SK-N-SH (cell line): ENCODE results near the gene TRAF2. TPM values are rescaled to one million over a fixed set of nuclear protein-coding genes. Genes with fewer than 3 reads are reported as not detected.

Source experiments
- CTCF ChIA-PET: fragments of 300-600, 350-600 bp; formaldehyde crosslinking; extraction: SDS; loops from one replicate; lab custom pipeline; 2021; lab: Yijun Ruan, JAX
- POLR2A ChIA-PET: fragments of 350-600 bp; sonication (Branson Sonifier 250); formaldehyde crosslinking; extraction: SDS; loops from one replicate; lab custom pipeline; 2020; ENCODE audit warnings: antibody characterized with exemption, inconsistent platforms; lab: Yijun Ruan, JAX
- DNase-seq: peaks from one replicate; pipeline ENCODE4 v3.0.0; 2012
- H2AFZ ChIP-seq: fragments of 200-600 bp; sonication (generic); 2 replicates; pipeline ENCODE4 v1.8.1; 2016; ENCODE audit warnings: antibody characterized with exemption, mild to moderate bottlenecking, low read depth
- H3F3A ChIP-seq: fragments of 200-600 bp; sonication (generic); replicated peaks from 2 replicates; pipeline ENCODE3; 2016; ENCODE audit warnings: antibody characterized with exemption, mild to moderate bottlenecking; ENCODE audit not compliant: insufficient read depth
- H3K27ac ChIP-seq, 2 experiments: fragments of 200-500 bp in 1 of 2; fragments of 200-600 bp in 1 of 2; sonication (Bioruptor generic) in 1 of 2; sonication (generic), shearing (Covaris generic) in 1 of 2; 2 replicates each; pipeline versions ENCODE4 v1.5.1 to v1.6.1; 2014 to 2016; ENCODE audit warnings: low read depth in 2 of 2, inconsistent platforms in 1 of 2, low read length in 1 of 2, mild to moderate bottlenecking in 1 of 2, mixed read lengths in 1 of 2
- H3K27me3 ChIP-seq: fragments of 200-600 bp; sonication (generic), shearing (Covaris generic); 2 replicates; pipeline ENCODE4 v1.6.1; 2016; ENCODE audit warnings: mixed run types; ENCODE audit not compliant: insufficient read depth
- H3K36me3 ChIP-seq, 2 experiments: fragments of 200-500 bp in 1 of 2; fragments of 200-600 bp in 1 of 2; sonication (Bioruptor generic) in 1 of 2; sonication (generic) in 1 of 2; replicated peaks in 1 of 2; 2 replicates each; pipeline versions ENCODE3 to v1.5.1; 2014 to 2016; ENCODE audit warnings: low read length in 1 of 2, mild to moderate bottlenecking in 1 of 2; ENCODE audit not compliant: insufficient read depth in 2 of 2, control insufficient read depth in 1 of 2
- H3K4me1 ChIP-seq, 2 experiments: fragments of 200-500 bp in 1 of 2; fragments of 200-600 bp in 1 of 2; sonication (Bioruptor generic) in 1 of 2; sonication (generic), shearing (Covaris generic) in 1 of 2; 2 replicates each; pipeline versions ENCODE4 v1.5.1 to v1.6.1; 2014 to 2016; ENCODE audit warnings: low read depth in 1 of 2, low read length in 1 of 2, mixed run types in 1 of 2; ENCODE audit not compliant: insufficient read depth in 2 of 2, control insufficient read depth in 1 of 2
- H3K4me2 ChIP-seq: fragments of 200-600 bp; sonication (generic), shearing (Covaris generic); 2 replicates; pipeline ENCODE4 v1.6.1; 2017; ENCODE audit warnings: mixed run types
- H3K4me3 ChIP-seq, 2 experiments: fragments of 200-500 bp in 1 of 2; fragments of 200-600 bp in 1 of 2; sonication (Bioruptor generic) in 1 of 2; sonication (generic), shearing (Covaris generic) in 1 of 2; 2 replicates each; pipeline versions ENCODE4 v1.5.1 to v1.8.1; 2014 to 2016; ENCODE audit warnings: low read depth in 2 of 2, inconsistent platforms in 1 of 2, low read length in 1 of 2, mild to moderate bottlenecking in 1 of 2, mixed read lengths in 1 of 2, moderate library complexity in 1 of 2
- H3K79me2 ChIP-seq: fragments of 200-600 bp; sonication (generic); 2 replicates; pipeline ENCODE4 v1.8.1; 2017; ENCODE audit warnings: mild to moderate bottlenecking; ENCODE audit not compliant: insufficient read depth
- H3K9ac ChIP-seq: fragments of 200-600 bp; sonication (generic); 2 replicates; pipeline ENCODE4 v1.6.1; 2017; ENCODE audit warnings: mixed run types
- H3K9me2 ChIP-seq: fragments of 200-600 bp; sonication (generic); 2 replicates; pipeline ENCODE4 v1.6.1; 2017; ENCODE audit warnings: mixed run types
- H3K9me3 ChIP-seq: fragments of 200-600 bp; sonication (generic); 2 replicates; pipeline ENCODE4 v1.6.1; 2017; ENCODE audit warnings: mixed run types, mild to moderate bottlenecking, moderate library complexity
- H4K20me1 ChIP-seq: fragments of 200-600 bp; sonication (generic); 2 replicates; pipeline ENCODE4 v1.6.1; 2017; ENCODE audit warnings: mild to moderate bottlenecking, mixed run types; ENCODE audit not compliant: insufficient read depth
- ELF1 ChIP-seq: IDR thresholded peaks from 2 replicates; pipeline ENCODE4 v1.4.0; 2012
- EZH2phosphoT487 ChIP-seq: fragments of 200-600 bp; sonication (generic); IDR thresholded peaks from 2 replicates; pipeline ENCODE4 v1.6.1; 2017; ENCODE audit warnings: low read depth, mixed run types, mild to moderate bottlenecking, antibody characterized with exemption, moderate library complexity, borderline replicate concordance
- FOXJ3 ChIP-seq: sonication (generic); formaldehyde crosslinking; IDR thresholded peaks from 2 replicates; pipeline ENCODE4 v1.5.1; 2020; ENCODE audit warnings: mild to moderate bottlenecking, missing genetic modification reagents
- MEF2A ChIP-seq: IDR thresholded peaks from 2 replicates; pipeline ENCODE4 v1.4.0; 2012; ENCODE audit warnings: low read depth, borderline replicate concordance
- MXI1 ChIP-seq: IDR thresholded peaks from 2 replicates; pipeline ENCODE4 v1.6.1; 2012; ENCODE audit warnings: mild to moderate bottlenecking, low read depth, low read length, improper control_type of control experiment
- NFIC ChIP-seq: IDR thresholded peaks from 2 replicates; pipeline ENCODE4 v1.4.0; 2012; ENCODE audit warnings: borderline replicate concordance
- NRF1 ChIP-seq: IDR thresholded peaks from 2 replicates; pipeline ENCODE4 v1.6.1; 2012; ENCODE audit warnings: low read depth, mild to moderate bottlenecking, low read length
- POLR2AphosphoS5 ChIP-seq: IDR thresholded peaks from 2 replicates; pipeline ENCODE4 v1.6.1; 2012; ENCODE audit warnings: low read depth, low read length
- REST ChIP-seq: IDR thresholded peaks from 2 replicates; pipeline ENCODE4 v1.6.1; 2012; ENCODE audit warnings: mild to moderate bottlenecking, low read depth, low read length, moderate library complexity
- RFX5 ChIP-seq: IDR thresholded peaks from 2 replicates; pipeline ENCODE4 v1.6.1; 2012; ENCODE audit warnings: mild to moderate bottlenecking, improper control_type of control experiment, low read length
- SIN3A ChIP-seq: IDR thresholded peaks from 2 replicates; pipeline ENCODE4 v1.6.1; 2012; ENCODE audit warnings: low read depth, mild to moderate bottlenecking, low read length, moderate library complexity, borderline replicate concordance
- SMC3 ChIP-seq: IDR thresholded peaks from 2 replicates; pipeline ENCODE4 v1.6.1; 2012; ENCODE audit warnings: low read depth, low read length, improper control_type of control experiment
- TAF1 ChIP-seq: IDR thresholded peaks from 2 replicates; pipeline ENCODE4 v1.6.1; 2012; ENCODE audit warnings: low read depth, mild to moderate bottlenecking, low read length, moderate library complexity, borderline replicate concordance
- TCF12 ChIP-seq: IDR thresholded peaks from 2 replicates; pipeline ENCODE4 v1.4.0; 2012
- YY1 ChIP-seq: IDR thresholded peaks from 2 replicates; pipeline ENCODE4 v1.4.0; 2012; ENCODE audit warnings: low read depth, mild to moderate bottlenecking
- WGBS: methylation state at CpG from one replicate; pipeline ENCODE4 v1.1.6; 2017; ENCODE audit warnings: low lambda C conversion rate; 5-methylcytosine and 5-hydroxymethylcytosine counted together
- polyA plus RNA-seq, 3 experiments: library from polyadenylated mRNA; depleted of rRNA; stranded (reverse); fragments of >200 nt; gene quantifications; 2 replicates each; pipeline ENCODE4 v1.2.3, GENCODE V29; 2012
- TF ChIP-seq, protein P1 (sequence below): IDR thresholded peaks from 2 replicates; pipeline ENCODE4 v1.4.0; 2012; ENCODE audit warnings: low read depth, borderline replicate concordance
- TF ChIP-seq, protein P2 (sequence below): fragments of 150-350 bp; IDR thresholded peaks from 2 replicates; pipeline ENCODE4 v1.6.1; 2016; ENCODE audit warnings: mild to moderate bottlenecking, low read depth, low read length
- TF ChIP-seq, protein P3 (sequence below): fragments of 150-350 bp; IDR thresholded peaks from 2 replicates; pipeline ENCODE4 v1.6.1; 2017; ENCODE audit warnings: antibody characterized with exemption, low read length, low read depth, borderline replicate concordance
- TF ChIP-seq, protein P4 (sequence below): fragments of 200-600 bp; sonication (generic); IDR thresholded peaks from 2 replicates; pipeline ENCODE4 v1.6.1; 2017; ENCODE audit warnings: antibody characterized with exemption, mild to moderate bottlenecking, moderate library complexity
- TF ChIP-seq, protein P5 (sequence below): IDR thresholded peaks from 2 replicates; pipeline ENCODE4 v1.4.0; 2012; ENCODE audit warnings: low read depth

The TRAF2 gene
- polyA plus RNA-seq, 1 of the 3 experiments (the other 2 are of a cell fraction): 15.4 TPM

DNA sequence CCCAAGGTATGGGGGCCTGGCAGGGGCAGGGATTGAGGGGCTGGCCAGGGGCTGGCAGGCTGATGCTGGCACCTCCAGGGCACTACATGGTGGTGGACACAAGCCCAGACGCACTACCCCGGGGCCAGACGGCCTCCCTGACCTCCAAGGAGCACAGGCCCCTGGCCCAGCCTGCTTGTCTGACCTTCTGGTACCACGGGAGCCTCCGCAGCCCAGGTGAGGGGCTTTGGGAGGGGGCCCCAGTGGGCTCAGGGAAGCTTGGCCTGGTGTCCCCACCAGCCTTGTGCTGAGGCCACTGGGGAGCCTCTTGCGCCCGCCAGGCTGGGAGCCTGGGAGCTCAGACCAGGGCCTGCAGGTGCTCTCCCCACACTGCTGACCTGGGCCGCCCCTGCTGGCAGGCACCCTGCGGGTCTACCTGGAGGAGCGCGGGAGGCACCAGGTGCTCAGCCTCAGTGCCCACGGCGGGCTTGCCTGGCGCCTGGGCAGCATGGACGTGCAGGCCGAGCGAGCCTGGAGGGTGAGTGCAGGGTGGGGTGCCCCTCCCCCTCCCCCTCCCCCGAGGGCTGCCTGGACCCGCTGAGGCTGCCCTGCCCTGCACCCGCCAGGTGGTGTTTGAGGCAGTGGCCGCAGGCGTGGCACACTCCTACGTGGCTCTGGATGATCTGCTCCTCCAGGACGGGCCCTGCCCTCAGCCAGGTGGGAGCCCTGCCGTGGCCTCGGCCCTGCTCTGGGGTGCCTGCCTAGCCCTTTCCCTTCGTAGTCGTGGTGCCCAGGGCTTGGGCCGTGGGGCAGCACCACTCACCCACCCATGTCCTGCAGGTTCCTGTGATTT lies 28.5 kb upstream of the TRAF2 start:
- CTCF ChIA-PET: interaction anchor here (1.1 kb wide), 1 partner anchor 13 kb away, joined by 7 read pairs; no protein-coding TSS in a partner anchor

More for the DNA sequence above, 28.5 kb upstream of the TRAF2 start:
- no peak overlapping the region for H3K4me3 ChIP-seq
- no peak overlapping the region for H2AFZ ChIP-seq
- POLR2A ChIA-PET: no interaction called here
- 100% methylated on average over 3 of the region's 29 CpGs for WGBS
- no peaks in the 10 kb centered on the region for H3F3A ChIP-seq
- no peaks in the 10 kb centered on the region for H3K27me3 ChIP-seq
- H3K9me2 ChIP-seq: no peaks in the 10 kb centered on the region
- H3K4me2 ChIP-seq: no peak overlapping the region
- H3K27ac ChIP-seq: no peak overlapping the region; a peak in 1 of 4 replicates
- H3K9ac ChIP-seq: no peak overlapping the region
- no peak for DNase-seq
- TF ChIP-seq, protein P1, sequence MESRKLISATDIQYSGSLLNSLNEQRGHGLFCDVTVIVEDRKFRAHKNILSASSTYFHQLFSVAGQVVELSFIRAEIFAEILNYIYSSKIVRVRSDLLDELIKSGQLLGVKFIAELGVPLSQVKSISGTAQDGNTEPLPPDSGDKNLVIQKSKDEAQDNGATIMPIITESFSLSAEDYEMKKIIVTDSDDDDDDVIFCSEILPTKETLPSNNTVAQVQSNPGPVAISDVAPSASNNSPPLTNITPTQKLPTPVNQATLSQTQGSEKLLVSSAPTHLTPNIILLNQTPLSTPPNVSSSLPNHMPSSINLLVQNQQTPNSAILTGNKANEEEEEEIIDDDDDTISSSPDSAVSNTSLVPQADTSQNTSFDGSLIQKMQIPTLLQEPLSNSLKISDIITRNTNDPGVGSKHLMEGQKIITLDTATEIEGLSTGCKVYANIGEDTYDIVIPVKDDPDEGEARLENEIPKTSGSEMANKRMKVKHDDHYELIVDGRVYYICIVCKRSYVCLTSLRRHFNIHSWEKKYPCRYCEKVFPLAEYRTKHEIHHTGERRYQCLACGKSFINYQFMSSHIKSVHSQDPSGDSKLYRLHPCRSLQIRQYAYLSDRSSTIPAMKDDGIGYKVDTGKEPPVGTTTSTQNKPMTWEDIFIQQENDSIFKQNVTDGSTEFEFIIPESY: no peak
- no peak for TF ChIP-seq TAF1
- no peak for TF ChIP-seq YY1
- TF ChIP-seq ELF1: no peak
- no peak for TF ChIP-seq POLR2AphosphoS5
- no peak for TF ChIP-seq REST
- no peak for TF ChIP-seq TCF12
- no peak for TF ChIP-seq MXI1
- TF ChIP-seq RFX5: no peak
- TF ChIP-seq, protein P2, sequence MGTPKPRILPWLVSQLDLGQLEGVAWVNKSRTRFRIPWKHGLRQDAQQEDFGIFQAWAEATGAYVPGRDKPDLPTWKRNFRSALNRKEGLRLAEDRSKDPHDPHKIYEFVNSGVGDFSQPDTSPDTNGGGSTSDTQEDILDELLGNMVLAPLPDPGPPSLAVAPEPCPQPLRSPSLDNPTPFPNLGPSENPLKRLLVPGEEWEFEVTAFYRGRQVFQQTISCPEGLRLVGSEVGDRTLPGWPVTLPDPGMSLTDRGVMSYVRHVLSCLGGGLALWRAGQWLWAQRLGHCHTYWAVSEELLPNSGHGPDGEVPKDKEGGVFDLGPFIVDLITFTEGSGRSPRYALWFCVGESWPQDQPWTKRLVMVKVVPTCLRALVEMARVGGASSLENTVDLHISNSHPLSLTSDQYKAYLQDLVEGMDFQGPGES: no peak
- TF ChIP-seq SMC3: no peak
- TF ChIP-seq, protein P3, sequence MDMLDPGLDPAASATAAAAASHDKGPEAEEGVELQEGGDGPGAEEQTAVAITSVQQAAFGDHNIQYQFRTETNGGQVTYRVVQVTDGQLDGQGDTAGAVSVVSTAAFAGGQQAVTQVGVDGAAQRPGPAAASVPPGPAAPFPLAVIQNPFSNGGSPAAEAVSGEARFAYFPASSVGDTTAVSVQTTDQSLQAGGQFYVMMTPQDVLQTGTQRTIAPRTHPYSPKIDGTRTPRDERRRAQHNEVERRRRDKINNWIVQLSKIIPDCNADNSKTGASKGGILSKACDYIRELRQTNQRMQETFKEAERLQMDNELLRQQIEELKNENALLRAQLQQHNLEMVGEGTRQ: no peak
- no peak for TF ChIP-seq EZH2phosphoT487
- no peak for TF ChIP-seq FOXJ3 (CRISPR knock-in tag)
- TF ChIP-seq MEF2A: no peak
- TF ChIP-seq, protein P4, sequence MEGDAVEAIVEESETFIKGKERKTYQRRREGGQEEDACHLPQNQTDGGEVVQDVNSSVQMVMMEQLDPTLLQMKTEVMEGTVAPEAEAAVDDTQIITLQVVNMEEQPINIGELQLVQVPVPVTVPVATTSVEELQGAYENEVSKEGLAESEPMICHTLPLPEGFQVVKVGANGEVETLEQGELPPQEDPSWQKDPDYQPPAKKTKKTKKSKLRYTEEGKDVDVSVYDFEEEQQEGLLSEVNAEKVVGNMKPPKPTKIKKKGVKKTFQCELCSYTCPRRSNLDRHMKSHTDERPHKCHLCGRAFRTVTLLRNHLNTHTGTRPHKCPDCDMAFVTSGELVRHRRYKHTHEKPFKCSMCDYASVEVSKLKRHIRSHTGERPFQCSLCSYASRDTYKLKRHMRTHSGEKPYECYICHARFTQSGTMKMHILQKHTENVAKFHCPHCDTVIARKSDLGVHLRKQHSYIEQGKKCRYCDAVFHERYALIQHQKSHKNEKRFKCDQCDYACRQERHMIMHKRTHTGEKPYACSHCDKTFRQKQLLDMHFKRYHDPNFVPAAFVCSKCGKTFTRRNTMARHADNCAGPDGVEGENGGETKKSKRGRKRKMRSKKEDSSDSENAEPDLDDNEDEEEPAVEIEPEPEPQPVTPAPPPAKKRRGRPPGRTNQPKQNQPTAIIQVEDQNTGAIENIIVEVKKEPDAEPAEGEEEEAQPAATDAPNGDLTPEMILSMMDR: no peak
- no peak for TF ChIP-seq NRF1
- no peak for TF ChIP-seq NFIC
- TF ChIP-seq, protein P5, sequence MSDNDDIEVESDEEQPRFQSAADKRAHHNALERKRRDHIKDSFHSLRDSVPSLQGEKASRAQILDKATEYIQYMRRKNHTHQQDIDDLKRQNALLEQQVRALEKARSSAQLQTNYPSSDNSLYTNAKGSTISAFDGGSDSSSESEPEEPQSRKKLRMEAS: no peak
- TF ChIP-seq SIN3A: no peak
- H4K20me1 ChIP-seq: no peaks in the 10 kb centered on the region
- no peaks in the 10 kb centered on the region for H3K9me3 ChIP-seq
- peaks cover 3 to 24% of the 10 kb centered on the region in 2 experiments for H3K36me3 ChIP-seq
- no peaks in the 10 kb centered on the region for H3K79me2 ChIP-seq
- peaks cover 0 to 13% of the 10 kb centered on the region in 2 experiments; a peak in 3 of 4 replicates for H3K4me1 ChIP-seq
